Osteoblast (primary cell): Measurements from ENCODE around the gene SLC35G1. TPM values are rescaled to one million over a fixed set of nuclear protein-coding genes. Genes with fewer than 3 reads are reported as not detected.

Source experiments
- DNase-seq: peaks from one replicate; pipeline ENCODE4 v3.0.0; 2011; ENCODE audit warnings: low spot score, mixed read lengths; ENCODE audit not compliant: insufficient read length; ENCODE audit errors: missing footprints
- H2AFZ ChIP-seq: 2 replicates; pipeline ENCODE4 v1.6.0; 2011; ENCODE audit warnings: mild to moderate bottlenecking, low read length
- H3K27ac ChIP-seq: 2 replicates; pipeline ENCODE4 v1.5.1; 2011; ENCODE audit warnings: mild to moderate bottlenecking, low read depth, low read length, moderate library complexity
- H3K27me3 ChIP-seq: 2 replicates; pipeline ENCODE4 v1.6.0; 2012; ENCODE audit warnings: mild to moderate bottlenecking, control low read depth, inconsistent platforms, low read length, moderate library complexity; ENCODE audit not compliant: insufficient read depth
- H3K36me3 ChIP-seq: 2 replicates; pipeline ENCODE4 v1.5.1; 2011; ENCODE audit warnings: mild to moderate bottlenecking, low read length, control low read depth, moderate library complexity; ENCODE audit not compliant: insufficient read depth
- H3K4me1 ChIP-seq: 2 replicates; pipeline ENCODE4 v1.5.1; 2011; ENCODE audit warnings: mild to moderate bottlenecking, low read length, control low read depth, moderate library complexity; ENCODE audit not compliant: insufficient read depth
- H3K4me2 ChIP-seq: 2 replicates; pipeline ENCODE4 v1.6.0; 2011; ENCODE audit warnings: mild to moderate bottlenecking, low read length; ENCODE audit not compliant: insufficient read depth
- H3K4me3 ChIP-seq: fragments of 200-600 bp; sonication (generic); 3 replicates; pipeline ENCODE4 v1.5.1; 2012; ENCODE audit warnings: mild to moderate bottlenecking, low read length, inconsistent platforms; ENCODE audit not compliant: insufficient read depth
- H3K79me2 ChIP-seq: 2 replicates; pipeline ENCODE4 v1.6.0; 2012; ENCODE audit warnings: mild to moderate bottlenecking, low read length, control low read depth, inconsistent platforms; ENCODE audit not compliant: insufficient read depth
- H3K9me3 ChIP-seq: 2 replicates; pipeline ENCODE4 v1.5.1; 2011; ENCODE audit warnings: low read depth, low read length, control low read depth
- H4K20me1 ChIP-seq: 2 replicates; pipeline ENCODE4 v1.6.0; 2012; ENCODE audit warnings: mild to moderate bottlenecking, low read length, control low read depth; ENCODE audit not compliant: insufficient read depth
- CTCF ChIP-seq: IDR thresholded peaks from 2 replicates; pipeline ENCODE4 v1.5.1; 2011; ENCODE audit warnings: mild to moderate bottlenecking, low read depth, low read length, moderate library complexity; ENCODE audit errors: extremely low read depth
- total RNA-seq: library from RNA; depleted of rRNA; stranded (reverse); fragments of >200 nt; gene quantifications from 2 replicates; pipeline ENCODE4 v1.2.3, GENCODE V29; 2012

Gene SLC35G1
- total RNA-seq, 1 donor: 5.4 TPM

GRCh38 chr10:93938140-93938539 is 44.4 kb downstream of the SLC35G1 start:
- Histone ChIP-seq H3K36me3 (no peaks in the 10 kb centered on the region), H2AFZ (no peak overlapping the region), H3K4me3 (no peak overlapping the region), H4K20me1 (no peaks in the 10 kb centered on the region), H3K27ac (no peak overlapping the region), H3K27me3 (no peaks in the 10 kb centered on the region), H3K4me2 (no peak overlapping the region), H3K4me1 (no peaks in the 10 kb centered on the region), H3K9me3 (no peaks in the 10 kb centered on the region), H3K79me2 (no peaks in the 10 kb centered on the region)
- DNase-seq: peak; percentile 35
- no peak for TF ChIP-seq CTCF

GRCh38 chr10:93940881-93941280 is 47.1 kb downstream of the SLC35G1 start:
- H4K20me1 ChIP-seq: no peaks in the 10 kb centered on the region
- no peak overlapping the region for H3K27ac ChIP-seq
- no peaks in the 10 kb centered on the region for H3K27me3 ChIP-seq
- H3K79me2 ChIP-seq: no peaks in the 10 kb centered on the region
- no peak overlapping the region for H3K4me3 ChIP-seq
- no peak overlapping the region for H2AFZ ChIP-seq
- no peak for DNase-seq
- no peak for TF ChIP-seq CTCF
- no peaks in the 10 kb centered on the region for H3K9me3 ChIP-seq
- no peaks in the 10 kb centered on the region for H3K4me1 ChIP-seq
- no peaks in the 10 kb centered on the region for H3K36me3 ChIP-seq
- no peak overlapping the region for H3K4me2 ChIP-seq

- Histone ChIP-seq H3K79me2 (no peaks in the 10 kb centered on the region), H3K27ac (no peak overlapping the region), H4K20me1 (no peaks in the 10 kb centered on the region), H3K4me1 (peaks cover under 1% of the 10 kb centered on the region), H3K9me3 (no peaks in the 10 kb centered on the region), H2AFZ (no peak overlapping the region), H3K4me2 (no peak overlapping the region), H3K36me3 (no peaks in the 10 kb centered on the region), H3K4me3 (no peak overlapping the region), H3K27me3 (no peaks in the 10 kb centered on the region)
- no peak for DNase-seq
- TF ChIP-seq CTCF: no peak
These were observed 47.8 kb downstream of the SLC35G1 start for GRCh38 chr10:93941606-93942005.

- Histone ChIP-seq H3K27ac (no peak overlapping the region), H3K4me3 (no peak overlapping the region), H3K27me3 (no peaks in the 10 kb centered on the region), H3K36me3 (no peaks in the 10 kb centered on the region), H3K9me3 (no peaks in the 10 kb centered on the region), H3K4me2 (no peak overlapping the region), H4K20me1 (no peaks in the 10 kb centered on the region), H3K79me2 (no peaks in the 10 kb centered on the region), H3K4me1 (peaks cover 12% of the 10 kb centered on the region), H2AFZ (no peak overlapping the region)
- DNase-seq: no peak
- TF ChIP-seq CTCF: no peak
These were observed 52.0 kb downstream of the SLC35G1 start for GRCh38 chr10:93945819-93946218.
